KMS-11 (cell line): ENCODE measurements around the gene TBC1D32.

Experiments
- H2AFZ ChIP-seq: fragments of 200-600 bp; sonication (generic); 2 replicates; pipeline ENCODE4 v1.6.1; 2016; ENCODE audit warnings: antibody characterized with exemption, mixed run types, low read depth
- H3K27ac ChIP-seq: fragments of 200-600 bp; sonication (generic); 2 replicates; pipeline ENCODE4 v1.6.1; 2016; ENCODE audit warnings: mild to moderate bottlenecking, mixed run types
- H3K27me3 ChIP-seq: fragments of 200-600 bp; sonication (generic); 2 replicates; pipeline ENCODE4 v1.6.1; 2017; ENCODE audit warnings: mild to moderate bottlenecking, low read depth, mixed run types, moderate library complexity; ENCODE audit not compliant: insufficient read depth
- H3K36me3 ChIP-seq: fragments of 200-600 bp; sonication (generic); 2 replicates; pipeline ENCODE4 v1.6.1; 2017; ENCODE audit warnings: mild to moderate bottlenecking, mixed run types; ENCODE audit not compliant: insufficient read depth
- H3K4me1 ChIP-seq: fragments of 200-600 bp; sonication (generic); 2 replicates; pipeline ENCODE4 v1.6.1; 2016; ENCODE audit warnings: mild to moderate bottlenecking, low read depth, mixed run types; ENCODE audit not compliant: poor library complexity, severe bottlenecking
- H3K4me2 ChIP-seq: fragments of 200-600 bp; sonication (generic); 2 replicates; pipeline ENCODE4 v1.7.0; 2016; ENCODE audit warnings: mild to moderate bottlenecking, mixed run types
- H3K4me3 ChIP-seq: fragments of 200-600 bp; sonication (generic); IDR thresholded peaks from 2 replicates; pipeline ENCODE4 v1.6.1; 2017; ENCODE audit warnings: low read depth, low read length, mixed read lengths; ENCODE audit not compliant: insufficient read depth
- H3K79me2 ChIP-seq: fragments of 200-600 bp; sonication (generic); 2 replicates; pipeline ENCODE4 v1.6.1; 2016; ENCODE audit warnings: low read depth, mixed run types; ENCODE audit not compliant: insufficient read depth
- H3K9ac ChIP-seq: fragments of 200-600 bp; sonication (generic); 2 replicates; pipeline ENCODE4 v1.6.1; 2016; ENCODE audit warnings: mild to moderate bottlenecking, mixed run types
- H4K20me1 ChIP-seq: fragments of 200-600 bp; sonication (generic); 2 replicates; pipeline ENCODE4 v1.6.1; 2016; ENCODE audit warnings: mild to moderate bottlenecking, mixed run types; ENCODE audit not compliant: insufficient read depth
- CTCF ChIP-seq: fragments of 200-600 bp; sonication (generic); conservative IDR thresholded peaks from 2 replicates; pipeline ENCODE4 v1.6.1; 2017; ENCODE audit warnings: low read depth, mild to moderate bottlenecking, antibody characterized with exemption, low read length, moderate library complexity, mixed read lengths

Gene TBC1D32

GRCh38 chr6:121188356-121188755 is 145.9 kb downstream of the TBC1D32 start:
- no peak overlapping the region for H2AFZ ChIP-seq
- H3K27ac ChIP-seq, result no peak overlapping the region

GRCh38 chr6:121187833-121188200 is 146.5 kb downstream of the TBC1D32 start:
- Histone ChIP-seq H3K9ac (no peak overlapping the region), H4K20me1 (no peaks in the 10 kb centered on the region), H3K36me3 (no peaks in the 10 kb centered on the region), H3K4me1 (no peaks in the 10 kb centered on the region), H3K27ac (no peak overlapping the region), H3K4me2 (no peak overlapping the region), H3K27me3 (no peaks in the 10 kb centered on the region), H2AFZ (no peak overlapping the region), H3K79me2 (no peaks in the 10 kb centered on the region), H3K4me3 (no peak overlapping the region)
- no peak for TF ChIP-seq CTCF

More at GRCh38 chr6:121188356-121188755, 145.9 kb downstream of the TBC1D32 start:
- no peaks in the 10 kb centered on the region for H3K36me3 ChIP-seq
- TF ChIP-seq CTCF, result no peak
- H3K9ac ChIP-seq, result no peak overlapping the region
- no peak overlapping the region for H3K4me3 ChIP-seq
- H3K27me3 ChIP-seq, result no peaks in the 10 kb centered on the region
- no peaks in the 10 kb centered on the region for H3K79me2 ChIP-seq
- no peaks in the 10 kb centered on the region for H4K20me1 ChIP-seq
- H3K4me2 ChIP-seq, result no peak overlapping the region
- no peaks in the 10 kb centered on the region for H3K4me1 ChIP-seq

DNA sequence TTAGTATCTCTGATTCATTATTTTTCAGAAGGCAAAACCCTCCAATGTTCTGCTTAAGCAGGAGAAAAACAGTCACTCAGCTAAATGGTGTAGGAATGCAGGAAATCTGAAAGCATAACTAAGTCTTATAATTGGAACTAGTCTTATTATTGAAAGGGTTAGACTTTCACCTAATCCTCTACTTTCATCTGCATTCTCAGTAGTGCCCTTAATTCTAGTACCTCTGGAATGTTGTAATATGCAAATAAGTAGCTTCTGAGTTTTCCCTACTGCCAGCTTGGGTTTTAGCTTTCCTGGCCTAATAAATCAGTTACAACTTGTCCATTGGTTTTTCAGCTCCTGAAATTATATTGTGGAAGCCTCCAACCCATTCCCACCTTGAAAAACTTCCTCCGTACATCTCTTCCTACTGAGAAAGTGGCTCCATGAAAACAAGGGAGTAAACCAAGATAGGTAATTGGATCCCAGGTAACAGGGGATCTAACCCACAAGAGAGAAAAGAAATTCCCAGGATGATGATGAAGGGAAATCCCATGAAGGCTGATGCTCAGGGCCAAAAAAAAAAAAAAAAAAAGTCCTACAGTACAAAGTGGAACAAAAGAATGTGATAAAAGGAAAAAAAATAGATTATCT is 147.0 kb downstream of the TBC1D32 start:
- H3K36me3 ChIP-seq, result no peaks in the 10 kb centered on the region
- no peak for TF ChIP-seq CTCF
- H3K9ac ChIP-seq, result no peak overlapping the region
- H4K20me1 ChIP-seq, result no peaks in the 10 kb centered on the region
- no peaks in the 10 kb centered on the region for H3K27me3 ChIP-seq
- H3K27ac ChIP-seq, result no peak overlapping the region
- H2AFZ ChIP-seq, result no peak overlapping the region
- no peak overlapping the region for H3K4me2 ChIP-seq
- no peaks in the 10 kb centered on the region for H3K4me1 ChIP-seq
- H3K4me3 ChIP-seq, result no peak overlapping the region
- H3K79me2 ChIP-seq, result no peaks in the 10 kb centered on the region

DNA sequence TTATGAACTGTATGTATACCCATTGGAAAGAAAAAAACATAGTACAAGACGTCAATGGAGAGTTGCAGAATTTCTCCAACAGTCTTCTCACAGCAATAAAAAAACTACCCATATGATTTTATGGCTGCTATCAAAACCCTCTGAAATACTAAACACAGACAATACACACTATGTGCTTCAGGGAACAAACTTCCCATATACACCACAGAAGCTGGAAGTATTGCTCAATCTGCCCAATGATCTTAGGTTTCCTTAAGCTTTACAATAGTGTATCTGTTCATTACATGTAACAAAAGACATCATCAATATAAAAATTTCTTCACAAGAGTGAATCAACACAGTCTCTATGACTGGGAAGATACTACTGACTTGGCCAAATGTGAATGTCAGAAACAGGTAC is 150.5 kb downstream of the TBC1D32 start:
- no peak for TF ChIP-seq CTCF
- Histone ChIP-seq H4K20me1 (no peaks in the 10 kb centered on the region), H3K4me2 (no peak overlapping the region), H2AFZ (no peak overlapping the region), H3K27me3 (no peaks in the 10 kb centered on the region), H3K4me1 (no peaks in the 10 kb centered on the region), H3K27ac (no peak overlapping the region), H3K9ac (no peak overlapping the region), H3K36me3 (no peaks in the 10 kb centered on the region), H3K4me3 (no peak overlapping the region), H3K79me2 (no peaks in the 10 kb centered on the region)
